ENCODE measurements around the gene ZNF419.
"Not testable (repeated sequence)": the region's sequence is repeated elsewhere in the genome, so short reads cannot be mapped to it uniquely, and the experiment has no call there.

The ZNF419 gene

GRCh38 chr19:57487477-57488298, at the start of gene ZNF419:
Gene ZNF419, plus strand, starts transcription at chr19:57487750. Its CDS starts 201 bp downstream, at chr19:57487951.
- peak; percentile 92 to 96 for DNase-seq

GRCh38 chr19:57437931-57438330, 49.6 kb upstream of the ZNF419 start:
- no peak for DNase-seq

DNA sequence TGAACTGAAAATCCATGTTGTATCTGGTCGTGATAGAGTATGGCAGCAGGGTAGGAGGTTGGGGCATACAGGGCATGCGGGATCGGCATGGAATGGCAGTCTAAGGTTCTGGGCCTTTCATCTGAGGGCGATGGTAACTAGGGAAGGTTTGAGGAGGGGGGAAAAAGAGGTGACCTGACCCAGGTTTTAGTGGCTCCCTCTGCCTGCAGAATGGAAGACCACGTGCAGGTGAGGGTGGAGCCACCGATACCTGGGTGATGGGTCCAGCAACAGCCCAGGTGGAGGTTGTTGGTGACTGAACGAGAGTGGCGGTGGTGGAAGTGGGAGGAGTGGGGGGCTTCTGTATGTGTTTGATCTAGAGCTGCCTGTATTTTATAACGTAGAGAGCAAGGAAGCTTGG, 48.6 kb upstream of the ZNF419 start:
- DNase-seq, result no peak

DNA sequence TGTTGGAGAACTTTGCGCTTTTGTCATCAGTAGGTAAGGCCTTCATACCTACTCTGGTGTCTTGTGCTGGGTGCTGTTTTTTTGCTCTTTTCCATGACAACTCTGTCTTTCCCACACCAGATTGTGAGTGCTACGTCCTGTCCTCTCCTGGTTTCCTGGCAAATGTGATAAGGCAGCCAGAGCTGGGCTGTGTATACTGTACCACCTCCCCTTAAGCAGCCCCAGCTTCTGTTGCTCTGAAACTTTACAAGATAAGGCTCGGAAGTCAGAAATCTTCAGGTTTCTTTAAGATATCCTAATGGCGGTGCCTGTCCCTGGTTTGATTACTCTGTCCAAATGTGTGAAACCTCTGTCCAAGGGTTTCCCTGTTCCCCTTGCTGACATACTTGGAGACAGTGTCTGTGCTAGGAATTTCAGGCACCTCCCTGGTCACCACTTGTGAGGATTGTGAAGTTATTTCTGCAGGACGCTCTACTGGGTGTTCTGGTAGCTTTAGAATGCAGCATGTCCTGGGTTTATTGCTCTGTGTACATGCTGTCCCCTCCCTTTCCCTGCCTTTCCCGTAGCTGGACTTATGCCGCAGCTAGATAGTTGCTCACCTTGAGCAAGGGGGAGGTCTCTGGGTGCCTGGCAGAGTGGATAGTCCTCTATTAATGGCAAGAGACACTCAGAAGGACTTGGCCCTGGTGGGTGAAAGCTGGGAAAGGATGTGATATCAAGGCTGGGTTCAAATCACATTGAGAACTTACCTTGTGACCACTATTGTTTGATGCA, 45.4 kb upstream of the ZNF419 start:
- DNase-seq, result no peak

- DNase-seq, result no peak
These were observed 44.3 kb upstream of the ZNF419 start for GRCh38 chr19:57443121-57443696.

DNA sequence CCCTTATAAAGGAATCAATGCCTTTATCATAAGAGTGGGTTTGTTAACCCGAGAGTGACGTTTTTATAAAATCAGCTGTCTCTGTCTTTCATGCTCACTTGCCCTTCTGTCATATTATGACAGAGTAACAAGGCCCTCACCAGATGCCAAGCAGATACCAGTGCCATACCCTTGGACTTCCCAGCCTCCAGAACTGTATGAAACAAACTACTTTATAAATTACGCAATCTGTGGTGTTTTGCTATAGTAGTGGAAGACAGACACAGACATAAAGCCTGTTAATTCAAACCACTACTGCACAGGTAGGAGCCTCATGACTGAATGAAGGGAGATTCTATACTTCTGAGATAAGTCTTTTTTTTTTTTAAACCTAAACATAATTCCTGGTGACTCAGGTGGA, 35.2 kb upstream of the ZNF419 start:
- no peak for DNase-seq

GRCh38 chr19:57465680-57466381, 21.7 kb upstream of the ZNF419 start:
- no peak for DNase-seq

GRCh38 chr19:57466489-57466888, 21.1 kb upstream of the ZNF419 start:
- no peak for DNase-seq

DNA sequence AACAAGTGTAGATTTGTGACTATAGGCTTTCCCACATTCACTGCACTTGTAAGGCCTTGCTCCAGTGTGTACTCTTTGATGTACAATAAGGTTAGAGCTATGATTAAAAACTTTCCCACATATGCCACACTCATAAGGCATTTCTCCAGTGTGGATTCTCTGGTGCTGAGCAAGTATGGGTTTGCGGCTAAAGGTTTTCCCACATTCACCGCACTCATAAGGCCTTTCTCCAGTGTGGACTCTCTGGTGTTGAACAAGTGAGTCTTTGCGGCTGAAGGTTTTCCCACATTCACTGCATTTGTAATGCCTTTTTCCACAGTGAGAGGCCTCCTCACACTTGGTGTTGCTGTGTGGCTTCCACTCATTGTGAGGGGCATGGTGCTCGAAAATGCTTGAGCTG, 13.9 kb upstream of the ZNF419 start:
- no peak for DNase-seq

GRCh38 chr19:57477191-57478008, 10.2 kb upstream of the ZNF419 start, which contains the start of gene ZNF772:
Gene ZNF772, minus strand, starts transcription at chr19:57477566. Its CDS starts 257 bp downstream, at chr19:57477309.
- DNase-seq, result peak; percentile 85 to 86

DNA sequence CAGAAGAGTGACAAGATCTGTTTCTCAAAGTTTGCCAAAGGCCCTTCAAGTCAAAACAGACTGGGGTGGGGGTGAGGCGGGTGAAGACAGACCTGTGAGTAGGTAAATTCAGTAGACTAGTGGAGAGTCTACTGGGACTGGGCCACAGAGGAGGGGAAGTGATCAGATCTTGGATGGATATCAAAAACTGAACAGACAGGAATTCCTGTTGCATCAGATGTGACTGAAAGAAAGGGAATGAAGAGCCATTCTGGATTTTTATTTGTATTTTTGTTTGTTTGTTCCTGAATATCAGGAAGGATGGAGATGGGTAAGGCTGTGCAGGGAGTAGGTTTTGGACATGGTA, 722 bp downstream of the ZNF419 start:
- not testable (repeated sequence) for DNase-seq

DNA sequence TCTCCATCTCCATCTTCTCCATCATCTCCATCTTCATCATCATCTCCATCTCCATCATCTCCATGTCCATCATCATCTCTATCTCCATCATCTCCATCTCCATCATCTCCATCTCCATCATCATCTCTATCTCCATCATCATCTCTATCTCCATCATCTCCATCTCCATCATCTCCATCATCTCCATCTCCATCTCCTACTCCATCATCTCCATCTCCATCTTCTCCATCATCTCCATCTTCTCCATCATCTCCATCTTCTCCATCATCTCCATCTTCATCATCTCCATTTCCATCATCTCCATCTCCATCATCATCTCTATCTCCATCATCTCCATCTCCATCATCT, 11.8 kb downstream of the ZNF419 start:
- DNase-seq, result not testable (repeated sequence)

GRCh38 chr19:57499680-57500395, 12.3 kb downstream of the ZNF419 start, which contains the start of gene ZNF773:
Gene ZNF773, plus strand, starts transcription at chr19:57499938. Its CDS starts 143 bp downstream, at chr19:57500081.
- peak; percentile 94 to 95 for DNase-seq

DNA sequence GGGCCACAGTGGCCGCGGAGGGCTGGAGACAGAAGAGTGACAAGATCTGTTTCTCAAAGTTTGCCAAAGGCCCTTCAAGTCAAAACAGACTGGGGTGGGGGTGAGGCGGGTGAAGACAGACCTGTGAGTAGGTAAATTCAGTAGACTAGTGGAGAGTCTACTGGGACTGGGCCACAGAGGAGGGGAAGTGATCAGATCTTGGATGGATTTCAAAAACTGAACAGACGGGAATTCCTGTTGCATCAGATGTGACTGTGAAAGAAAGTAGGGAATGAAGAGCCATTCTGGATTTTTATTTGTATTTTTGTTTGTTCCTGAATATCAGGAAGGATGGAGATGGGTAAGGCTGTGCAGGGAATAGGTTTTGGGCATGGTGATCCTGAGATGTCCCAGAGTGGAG, 12.8 kb downstream of the ZNF419 start:
- DNase-seq, result not testable (repeated sequence)

- no peak for DNase-seq
These were observed 18.6 kb downstream of the ZNF419 start for GRCh38 chr19:57506163-57506562.

DNA sequence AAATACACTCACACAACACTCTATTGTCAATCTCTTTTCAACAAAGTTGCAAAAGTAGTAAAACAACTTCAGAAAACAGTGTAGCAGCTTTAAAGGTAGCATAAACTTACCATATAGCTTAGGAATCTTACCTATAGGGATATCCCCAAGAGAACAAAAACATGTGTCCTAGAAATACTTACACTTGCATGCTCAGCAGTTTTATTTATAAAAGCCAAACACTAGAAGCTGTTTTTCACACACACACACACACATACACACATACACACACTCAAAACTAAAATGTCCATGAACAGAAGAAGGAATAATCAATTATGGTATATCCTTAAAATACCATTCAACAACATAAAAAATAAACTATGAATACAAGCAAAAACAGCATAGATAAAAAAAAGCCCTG, 23.9 kb downstream of the ZNF419 start:
- DNase-seq, result no peak

- no peak for DNase-seq
These were observed 25.3 kb downstream of the ZNF419 start for GRCh38 chr19:57512845-57513244.

- no peak for DNase-seq
These were observed 27.7 kb downstream of the ZNF419 start for GRCh38 chr19:57515255-57515654.

- DNase-seq, result not testable (repeated sequence)
These were observed 30.5 kb downstream of the ZNF419 start for GRCh38 chr19:57518021-57518420.

- DNase-seq, result peak; percentile 83 to 85
These were observed 39.8 kb downstream of the ZNF419 start, which contains the start of gene ZNF549 for GRCh38 chr19:57527136-57527881. Gene ZNF549, plus strand, starts transcription at chr19:57527356. Its CDS starts 218 bp downstream, at chr19:57527574.

All from activated CD4-positive, alpha-beta T cell treated with anti-CD3 and anti-CD28 coated beads for 4 hours (primary cell).